PC-3 (cell line): ENCODE data around the gene LRRC8E. TPM values are rescaled to one million over a fixed set of nuclear protein-coding genes. Genes with fewer than 3 reads are reported as not detected.
A peak's percentile ranks its signal among the peaks of the same experiment; 100 is the strongest.

Experiments used
- ATAC-seq: fragments of 200-7000 bp; cut with Tn5 transposase; 2 replicates; pipeline ENCODE4 v1.9.1; 2020; ENCODE audit warnings: mild to moderate bottlenecking, moderate library complexity
- BruUV-seq: library from RNA; stranded (reverse); fragments of 400-500 nt; replicated peaks from 2 replicates; lab custom pipeline; 2021; lab: Mats Ljungman, UMichigan
- CTCF ChIA-PET: fragments of 300-600 bp; sonication (Branson Sonifier 250); formaldehyde crosslinking; loops from one replicate; lab custom pipeline; 2022; ENCODE audit warnings: antibody characterized with exemption; lab: Charles Lee
- POLR2A ChIA-PET: fragments of 300-600 bp; sonication (Branson Sonifier 250); formaldehyde crosslinking; loops from one replicate; lab custom pipeline; 2022; ENCODE audit warnings: antibody characterized with exemption; ENCODE audit not compliant: unreplicated experiment; lab: Charles Lee
- DNase-seq: peaks from one replicate; pipeline ENCODE4 v3.0.0-alpha.2; 2015
- H2AFZ ChIP-seq: fragments of 300-600 bp; sonication (generic); 2 replicates; pipeline ENCODE4 v1.6.0; 2016; ENCODE audit warnings: antibody characterized with exemption, low read length
- H3F3A ChIP-seq: fragments of 300-600 bp; sonication (generic); one replicate; pipeline ENCODE4 v1.6.0; 2017; ENCODE audit warnings: antibody characterized with exemption, low read length, control low read depth, mild to moderate bottlenecking; ENCODE audit not compliant: unreplicated experiment
- H3K27ac ChIP-seq: fragments of 300-600 bp; sonication (generic); 2 replicates; pipeline ENCODE4 v1.5.1; 2016; ENCODE audit warnings: mild to moderate bottlenecking, low read length
- H3K27me3 ChIP-seq: fragments of 300-600 bp; sonication (generic); 2 replicates; pipeline ENCODE4 v1.6.1; 2016; ENCODE audit warnings: low read length, mixed read lengths
- H3K36me3 ChIP-seq: fragments of 300-600 bp; sonication (generic); 2 replicates; pipeline ENCODE4 v1.6.1; 2016; ENCODE audit warnings: low read depth, mixed run types, low read length, mixed read lengths
- H3K4me1 ChIP-seq: fragments of 300-600 bp; sonication (generic); 2 replicates; pipeline ENCODE4 v1.5.1; 2016; ENCODE audit warnings: low read length; ENCODE audit not compliant: insufficient read depth
- H3K4me2 ChIP-seq: fragments of 300-600 bp; sonication (generic); 2 replicates; pipeline ENCODE4 v1.6.0; 2016; ENCODE audit warnings: low read length
- H3K4me3 ChIP-seq: fragments of 300-600 bp; sonication (generic); 2 replicates; pipeline ENCODE4 v1.5.1; 2016; ENCODE audit warnings: mild to moderate bottlenecking, low read length, mixed read lengths
- H3K79me2 ChIP-seq: fragments of 300-600 bp; sonication (generic); 2 replicates; pipeline ENCODE4 v1.6.1; 2017; ENCODE audit warnings: low read length, mixed read lengths
- H3K9ac ChIP-seq: fragments of 300-600 bp; sonication (generic); 2 replicates; pipeline ENCODE4 v1.6.0; 2016; ENCODE audit warnings: mild to moderate bottlenecking, low read length
- H3K9me2 ChIP-seq: fragments of 300-600 bp; sonication (generic); replicated peaks from 2 replicates; pipeline ENCODE4 v1.6.1; 2016; ENCODE audit warnings: mixed run types, low read length, mixed read lengths
- H3K9me3 ChIP-seq: fragments of 300-600 bp; sonication (generic); 2 replicates; pipeline ENCODE4 v1.6.1; 2016; ENCODE audit warnings: low read length, mixed read lengths
- H4K20me1 ChIP-seq: fragments of 300-600 bp; sonication (generic); 2 replicates; pipeline ENCODE4 v1.6.1; 2016; ENCODE audit warnings: low read length, mixed read lengths
- CTCF ChIP-seq: fragments of 300-600 bp; sonication (generic); conservative IDR thresholded peaks from 2 replicates; pipeline ENCODE4 v1.5.1; 2017; ENCODE audit warnings: antibody characterized with exemption, low read depth, mild to moderate bottlenecking, low read length
- EZH2 ChIP-seq: fragments of 300-600 bp; sonication (generic); IDR thresholded peaks from one replicate; pipeline ENCODE4 v1.6.1; 2017; ENCODE audit warnings: antibody characterized with exemption, mild to moderate bottlenecking, low read length; ENCODE audit not compliant: unreplicated experiment
- EZH2phosphoT487 ChIP-seq: fragments of 300-600 bp; sonication (generic); IDR thresholded peaks from 2 replicates; pipeline ENCODE4 v1.6.1; 2018; ENCODE audit warnings: mild to moderate bottlenecking, antibody characterized with exemption, low read length, borderline replicate concordance
- intact Hi-C: fragments of 100-400 bp; cut with micrococcal nuclease; formaldehyde crosslinking; loops from 2 replicates; pipeline ENCODE4 v1.9.0; 2023
- total RNA-seq: library from RNA; depleted of rRNA; stranded (reverse); fragments of >200 nt; gene quantifications from 2 replicates; pipeline ENCODE4 v1.2.3, GENCODE V29; 2014

LRRC8E gene
- total RNA-seq, 1 experiment from 2014 or later = 30.8 TPM

GRCh38 chr19:7924651-7925170 is 36.4 kb downstream of the LRRC8E start:
- POLR2A ChIA-PET = no interaction called here
- Histone ChIP-seq H3K4me1 (peaks cover 46% of the 10 kb centered on the region), H3K4me3 (peak overlapping the region; percentile 55; the same call in 1 of the 2 replicates), H3K79me2 (0 out of 2 replicates have a peak, but pooled peaks cover 5% of the 10 kb centered on the region), H3F3A (no peaks in the 10 kb centered on the region), H3K4me2 (peak overlapping the region; percentile 79), H3K27me3 (no peaks in the 10 kb centered on the region), H3K9me3 (no peaks in the 10 kb centered on the region), H3K27ac (no peak overlapping the region), H3K36me3 (no peaks in the 10 kb centered on the region; the same call in 1 of the 2 replicates), H4K20me1 (0 out of 2 replicates have a peak, but pooled peaks cover 9% of the 10 kb centered on the region), H3K9me2 (no peaks in the 10 kb centered on the region), H3K9ac (no peak overlapping the region), H2AFZ (no peak overlapping the region)
- no TSS peak for BruUV-seq
- intact Hi-C loops = loop anchor here (5.0 kb wide), 1 partner anchor 72 kb away; no protein-coding TSS in a partner anchor
- TF ChIP-seq EZH2 (no peak), CTCF (no peak), EZH2phosphoT487 (no peak)
- ATAC-seq (no peak), DNase-seq (no peak)
- CTCF ChIA-PET = no interaction called here

DNA sequence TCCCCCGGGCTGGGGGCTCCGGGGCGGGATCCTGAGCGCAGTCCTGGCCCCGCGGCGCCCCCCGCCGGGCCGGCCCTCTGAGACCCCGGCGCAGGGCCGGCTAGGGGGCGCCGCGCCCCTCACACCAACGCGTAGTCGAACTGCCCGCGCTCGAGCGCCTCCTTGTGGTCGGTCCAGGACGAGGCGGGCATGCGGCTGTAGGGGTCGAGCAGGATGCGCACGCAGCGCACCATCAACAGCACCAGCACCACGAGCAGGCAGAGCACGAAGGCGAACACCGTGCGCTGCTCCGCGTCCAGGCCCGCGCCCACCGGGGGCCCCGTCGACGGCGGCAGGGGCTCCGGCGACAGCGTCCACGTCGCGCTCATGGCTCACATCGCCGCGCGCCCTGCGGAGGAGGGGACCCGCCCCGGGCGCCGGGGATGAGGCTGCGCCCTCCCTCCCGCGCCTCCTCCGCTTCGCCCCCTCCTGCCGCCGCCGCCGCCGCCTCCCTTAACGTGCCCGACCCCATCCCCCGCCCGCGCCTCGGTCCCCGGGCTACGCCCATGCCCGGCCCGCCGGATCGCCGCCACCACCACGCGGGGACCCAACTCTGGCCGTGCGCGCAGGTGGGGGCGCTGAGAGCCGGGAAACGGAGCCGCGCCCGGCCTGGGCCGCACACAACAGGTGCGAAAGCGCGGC is 37.0 kb downstream of the LRRC8E start:
- Histone ChIP-seq H2AFZ (peak overlapping the region; percentile 63), H3K9me3 (no peaks in the 10 kb centered on the region), H3K4me2 (peak overlapping the region; percentile 79), H3F3A (no peaks in the 10 kb centered on the region), H3K36me3 (peaks cover 3% of the 10 kb centered on the region; the same call in 1 of the 2 replicates), H3K27me3 (no peaks in the 10 kb centered on the region), H3K79me2 (0 out of 2 replicates have a peak, but pooled peaks cover 5% of the 10 kb centered on the region), H3K27ac (no peak overlapping the region), H3K4me3 (peak overlapping the region; percentile 55), H3K9ac (no peak overlapping the region), H3K4me1 (peaks cover 48% of the 10 kb centered on the region), H3K9me2 (no peaks in the 10 kb centered on the region), H4K20me1 (0 out of 2 replicates have a peak, but pooled peaks cover 9% of the 10 kb centered on the region)
- intact Hi-C loops = loop anchor here (5.0 kb wide), 1 partner anchor 73 kb away; no protein-coding TSS in a partner anchor
- no TSS peak for BruUV-seq
- ATAC-seq (peak; percentile 26), DNase-seq (peak; percentile 84)
- ChIA-PET CTCF (no interaction called here), POLR2A (no interaction called here)
- TF ChIP-seq EZH2 (no peak), CTCF (peak; percentile 93), EZH2phosphoT487 (no peak)
